GF-D8 (cell line): ENCODE measurements around the gene WNT1.

Source experiments
- DNase-seq: peaks from one replicate; lab custom pipeline; 2025; lab: John Stamatoyannopoulos, UW

Gene WNT1

GRCh38 chr12:49028666-49029275, 50.6 kb downstream of the WNT1 start:
- no peak for DNase-seq

- no peak for DNase-seq
These were observed 52.0 kb downstream of the WNT1 start for GRCh38 chr12:49030119-49030518.

DNA sequence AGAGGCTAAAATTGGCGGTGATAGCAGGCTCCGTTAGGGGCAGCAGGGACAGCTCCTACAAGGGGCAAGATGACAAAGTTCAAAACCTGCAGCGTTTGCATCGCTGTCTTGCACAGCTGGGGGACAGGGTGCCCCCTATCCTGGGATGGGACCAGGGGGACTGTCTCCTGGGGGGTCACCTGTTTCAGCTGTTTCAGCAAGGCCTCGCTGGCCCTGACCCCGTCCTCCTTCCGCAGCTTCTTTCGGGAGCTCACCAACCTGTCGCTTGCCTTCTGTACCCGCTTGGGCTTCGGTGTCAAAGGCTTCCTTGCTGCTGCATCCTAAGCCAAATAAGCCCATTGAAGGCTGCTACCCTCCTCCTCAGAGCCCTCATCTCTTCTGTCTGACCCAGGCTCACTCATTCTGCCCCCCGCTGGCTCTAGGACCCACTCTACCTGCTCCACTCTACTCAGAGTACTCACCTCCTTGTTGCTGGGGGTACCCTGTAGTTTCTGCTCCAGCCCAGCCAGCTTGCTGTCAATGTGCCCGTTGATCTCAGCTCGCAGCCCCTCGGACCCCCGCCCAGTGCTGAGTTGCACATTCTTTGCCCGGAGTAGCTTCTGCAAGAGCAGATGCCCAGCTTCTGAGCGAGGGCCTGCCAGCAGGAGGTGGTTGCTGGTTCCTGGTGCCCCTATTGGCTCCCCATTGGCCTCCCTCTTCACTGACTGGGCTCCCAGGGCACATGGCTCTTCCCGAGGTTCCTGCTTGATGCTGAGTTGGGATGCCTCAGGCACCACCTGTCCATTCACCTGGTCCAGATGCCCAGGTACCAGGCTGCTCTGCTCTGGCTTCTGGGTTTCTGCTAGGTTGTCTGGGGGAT, 52.8 kb downstream of the WNT1 start:
- DNase-seq = no peak

GRCh38 chr12:49031573-49032161, 53.5 kb downstream of the WNT1 start:
- DNase-seq = no peak
